GM19397 (cell line): ENCODE results near the gene TSC22D4.
A peak's percentile ranks its signal among the peaks of the same experiment; 100 is the strongest.
"Not testable (repeated sequence)": the region's sequence is repeated elsewhere in the genome, so short reads cannot be mapped to it uniquely, and the experiment has no call there.

Experiments
- ATAC-seq: cut with Tn5 transposase; IDR thresholded peaks from one replicate; pipeline ENCODE4 v1.9.1; 2021; ENCODE audit warnings: mild to moderate bottlenecking, moderate library complexity; ENCODE audit not compliant: unreplicated experiment

Gene TSC22D4

DNA sequence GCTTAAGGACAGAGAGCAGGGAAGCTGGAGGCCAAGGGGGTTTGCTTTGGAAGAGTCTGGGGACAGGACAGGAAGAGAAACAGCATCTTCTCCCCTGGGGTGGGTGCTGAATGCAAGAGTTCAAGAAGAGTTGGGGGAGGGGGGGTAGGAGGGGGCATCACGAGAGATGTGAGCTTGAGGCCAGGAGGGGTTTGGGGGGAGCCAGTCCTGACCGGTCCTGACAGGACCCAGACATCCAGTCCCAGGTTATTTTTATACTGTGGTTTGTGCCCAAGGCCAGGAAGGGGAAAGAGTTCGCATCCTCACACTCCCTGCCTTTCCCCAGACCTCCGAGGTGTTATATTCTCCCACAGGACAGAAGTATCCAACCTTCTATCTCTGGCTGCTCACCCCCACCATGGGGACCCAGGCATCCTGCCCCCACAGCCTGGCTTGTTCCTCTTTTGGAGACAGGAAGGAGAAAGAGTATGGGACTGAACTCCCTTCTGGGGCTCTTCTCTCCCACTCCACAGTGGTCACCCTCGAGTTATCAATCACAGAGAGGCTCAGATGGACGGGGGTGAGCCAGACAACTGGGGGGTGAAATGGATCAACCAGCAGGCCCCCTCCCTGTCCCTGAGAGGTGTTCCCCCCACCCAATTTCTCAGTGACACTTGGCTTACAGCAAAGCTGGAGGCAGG is 2.8 kb downstream of the TSC22D4 start:
- no peak for ATAC-seq

- ATAC-seq: no peak
Observed at GRCh38 chr7:100475549-100475948, 3.5 kb downstream of the TSC22D4 start.

GRCh38 chr7:100472854-100473499 is 6.0 kb downstream of the TSC22D4 start:
- no peak for ATAC-seq

- no peak for ATAC-seq
Observed at GRCh38 chr7:100472121-100472851, 6.7 kb downstream of the TSC22D4 start.

GRCh38 chr7:100471021-100471420 is 8.0 kb downstream of the TSC22D4 start:
- no peak for ATAC-seq

GRCh38 chr7:100469227-100470044 is 9.6 kb downstream of the TSC22D4 start:
- ATAC-seq: peak; percentile 57

- no peak for ATAC-seq
Observed at GRCh38 chr7:100467638-100468373, 11.2 kb downstream of the TSC22D4 start.

DNA sequence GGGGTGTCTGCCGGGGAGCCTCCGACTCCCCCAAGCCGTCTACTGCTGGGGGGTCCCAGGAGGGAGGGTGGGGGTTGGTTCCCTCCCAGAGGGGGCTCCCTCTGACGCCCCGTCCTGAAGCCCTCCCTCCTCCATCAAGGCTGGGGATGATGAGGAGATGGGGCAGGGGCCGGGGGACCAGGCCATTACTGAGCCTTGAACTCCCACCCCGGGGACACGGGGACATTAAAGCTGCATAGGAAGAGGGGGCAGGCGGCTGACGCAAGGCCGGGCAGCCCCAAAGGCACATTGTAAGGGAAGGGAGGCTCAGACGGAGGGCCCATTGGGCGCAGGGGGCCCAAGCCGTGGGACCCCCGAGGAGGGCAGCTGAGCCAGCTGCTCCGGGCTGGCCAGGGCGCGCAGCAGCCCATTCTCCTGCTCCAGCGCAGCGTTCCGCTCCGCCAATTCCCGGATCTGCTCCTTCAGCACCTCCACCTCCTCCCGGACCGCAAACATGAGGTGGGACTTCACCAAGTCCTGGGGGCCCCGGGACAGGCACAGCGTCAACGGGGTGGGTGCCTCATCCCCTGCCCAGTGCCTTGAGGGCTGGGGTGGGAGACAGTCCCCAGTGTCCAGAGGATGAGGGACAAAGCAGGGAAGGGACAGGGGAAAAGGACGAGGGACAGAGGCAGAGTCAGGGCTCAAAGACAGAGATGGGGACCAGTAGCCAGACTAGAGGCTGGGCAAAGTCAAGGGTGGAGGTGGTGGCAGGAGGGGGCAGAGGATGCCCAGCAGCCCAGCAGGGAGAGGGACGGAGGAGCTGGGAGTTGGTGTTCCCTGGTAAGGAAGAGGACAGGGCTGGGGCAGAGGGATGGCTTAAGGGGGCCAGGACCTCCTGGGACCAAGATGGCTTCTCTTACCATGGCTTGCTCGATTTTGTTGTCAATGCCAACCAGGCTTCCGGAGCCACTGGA is 12.1 kb downstream of the TSC22D4 start:
- no peak for ATAC-seq

GRCh38 chr7:100465702-100466311 is 13.2 kb downstream of the TSC22D4 start:
- ATAC-seq: no peak

DNA sequence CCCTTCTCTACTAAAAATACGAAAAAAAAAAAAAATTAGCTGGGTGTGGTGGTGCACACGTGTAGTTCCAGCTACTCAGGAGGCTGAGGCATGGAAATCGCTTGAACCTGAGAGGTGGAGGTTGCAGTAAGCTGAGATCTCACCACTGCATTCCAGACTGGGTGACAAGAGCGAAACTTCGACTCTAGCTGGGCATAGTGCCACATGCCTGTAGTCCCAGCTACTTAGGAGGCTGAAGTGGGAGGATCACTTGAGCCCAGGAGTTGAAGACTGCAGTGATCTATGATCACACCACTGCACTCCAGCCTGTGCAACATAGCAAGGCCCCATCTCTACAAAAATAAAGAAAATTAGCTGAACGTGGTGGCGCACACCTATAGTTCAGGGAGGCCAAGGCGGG is 13.7 kb downstream of the TSC22D4 start:
- ATAC-seq: no peak

GRCh38 chr7:100464791-100465190 is 14.2 kb downstream of the TSC22D4 start:
- ATAC-seq: no peak

- no peak for ATAC-seq
Observed at GRCh38 chr7:100464210-100464660, 14.8 kb downstream of the TSC22D4 start, which contains the start of gene SPACDR. SPACDR (minus strand) TSS chr7:100464260; CDS start chr7:100464025, 235 bp downstream.

DNA sequence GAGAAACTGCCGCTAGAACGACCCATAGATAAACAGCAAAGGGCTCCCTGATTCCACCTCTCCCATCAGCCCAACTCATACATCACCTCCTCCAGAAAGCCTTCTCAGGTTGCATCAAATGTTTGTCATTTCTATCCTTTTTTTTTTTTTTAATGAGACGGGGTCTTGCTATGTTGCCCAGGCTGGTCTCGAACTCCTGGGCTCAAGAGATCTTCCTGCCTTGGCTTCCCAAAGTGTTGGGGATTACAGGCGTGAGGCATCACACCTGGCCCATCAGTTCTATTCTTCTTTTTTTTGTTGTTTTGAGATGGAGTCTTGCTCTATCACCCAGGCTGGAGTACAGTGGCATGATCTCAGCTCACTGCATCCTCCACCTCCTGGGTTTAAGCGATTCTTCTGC is 22.0 kb downstream of the TSC22D4 start:
- ATAC-seq: no peak

DNA sequence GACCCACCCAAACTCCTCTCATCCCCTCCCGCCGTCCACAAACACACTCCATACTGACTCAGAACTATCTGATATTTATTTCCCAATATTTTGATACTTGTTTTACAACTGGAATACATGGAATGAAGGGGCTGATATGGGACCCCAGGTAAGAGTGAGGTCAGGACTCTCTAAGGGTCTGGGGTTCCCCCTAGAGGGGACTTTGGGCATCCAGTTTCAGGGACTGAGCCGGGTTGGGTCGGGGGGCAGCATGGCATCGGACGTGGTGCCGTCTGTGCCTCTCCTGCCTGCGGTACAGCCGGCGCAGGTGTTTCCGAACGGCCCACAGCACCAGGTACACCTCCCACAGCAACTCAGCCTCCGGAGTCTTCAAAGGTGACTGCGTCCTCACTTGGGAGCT is 22.5 kb downstream of the TSC22D4 start:
- no peak for ATAC-seq

GRCh38 chr7:100455206-100455605 is 23.8 kb downstream of the TSC22D4 start:
- ATAC-seq: no peak

DNA sequence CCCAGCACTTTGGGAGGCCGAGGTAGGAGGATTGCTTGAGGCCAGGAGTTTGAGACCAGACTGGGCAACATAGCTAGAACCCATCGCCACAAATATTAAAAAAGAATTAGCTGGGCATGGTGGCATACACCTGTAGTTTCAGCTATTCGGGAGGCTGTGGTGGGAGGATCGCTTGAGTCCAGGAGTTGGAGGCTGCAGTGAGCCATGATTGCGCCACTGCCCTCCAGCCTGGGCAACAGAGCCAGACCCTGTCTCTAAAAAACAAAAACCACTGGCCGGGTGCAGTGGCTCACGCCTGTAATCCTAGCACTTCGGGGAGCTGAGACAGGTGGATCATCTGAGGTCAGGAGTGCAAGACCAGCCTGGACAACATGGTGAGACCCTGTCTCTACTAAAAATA is 25.2 kb downstream of the TSC22D4 start:
- ATAC-seq: not testable (repeated sequence)

GRCh38 chr7:100452513-100452912 is 26.5 kb downstream of the TSC22D4 start:
- ATAC-seq: no peak

DNA sequence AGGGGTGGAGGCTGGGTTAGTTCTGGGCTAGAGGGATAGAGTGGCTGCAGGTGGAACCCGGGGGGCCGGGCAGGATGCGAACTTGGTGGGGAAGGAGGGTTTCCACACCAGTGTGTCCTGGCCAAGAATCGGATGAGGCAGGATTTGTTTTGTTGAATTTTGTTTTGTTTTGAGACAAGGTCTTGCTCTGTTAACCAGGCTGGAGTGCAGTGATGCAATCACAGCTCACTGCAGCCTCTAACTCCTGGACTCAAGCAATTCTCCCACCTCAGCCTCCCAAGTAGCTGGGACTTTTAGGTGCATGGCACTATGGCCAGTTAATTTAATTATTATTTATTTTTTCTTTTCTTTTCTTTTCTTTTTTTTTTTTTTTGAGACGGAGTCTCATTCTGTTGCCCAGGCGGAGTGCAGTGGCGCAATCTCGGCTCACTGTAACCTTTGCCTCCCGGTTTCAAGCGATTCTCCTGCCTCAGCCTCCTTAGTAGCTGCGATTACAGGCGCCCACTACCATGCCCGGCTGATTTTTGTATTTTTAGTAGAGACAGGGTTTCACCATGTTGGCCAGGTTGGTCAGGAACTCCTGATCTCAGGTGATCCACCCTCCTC is 29.7 kb downstream of the TSC22D4 start:
- ATAC-seq: no peak
